HG03432 (cell line): Measurements from ENCODE around the gene EFCAB12.
"Not testable (repeated sequence)": the region's sequence is repeated elsewhere in the genome, so short reads cannot be mapped to it uniquely, and the experiment has no call there.

Experiments used
- ATAC-seq: cut with Tn5 transposase; IDR thresholded peaks from one replicate; pipeline ENCODE4 v1.9.1; 2021; ENCODE audit warnings: mild to moderate bottlenecking, moderate library complexity; ENCODE audit not compliant: unreplicated experiment

The EFCAB12 gene

DNA sequence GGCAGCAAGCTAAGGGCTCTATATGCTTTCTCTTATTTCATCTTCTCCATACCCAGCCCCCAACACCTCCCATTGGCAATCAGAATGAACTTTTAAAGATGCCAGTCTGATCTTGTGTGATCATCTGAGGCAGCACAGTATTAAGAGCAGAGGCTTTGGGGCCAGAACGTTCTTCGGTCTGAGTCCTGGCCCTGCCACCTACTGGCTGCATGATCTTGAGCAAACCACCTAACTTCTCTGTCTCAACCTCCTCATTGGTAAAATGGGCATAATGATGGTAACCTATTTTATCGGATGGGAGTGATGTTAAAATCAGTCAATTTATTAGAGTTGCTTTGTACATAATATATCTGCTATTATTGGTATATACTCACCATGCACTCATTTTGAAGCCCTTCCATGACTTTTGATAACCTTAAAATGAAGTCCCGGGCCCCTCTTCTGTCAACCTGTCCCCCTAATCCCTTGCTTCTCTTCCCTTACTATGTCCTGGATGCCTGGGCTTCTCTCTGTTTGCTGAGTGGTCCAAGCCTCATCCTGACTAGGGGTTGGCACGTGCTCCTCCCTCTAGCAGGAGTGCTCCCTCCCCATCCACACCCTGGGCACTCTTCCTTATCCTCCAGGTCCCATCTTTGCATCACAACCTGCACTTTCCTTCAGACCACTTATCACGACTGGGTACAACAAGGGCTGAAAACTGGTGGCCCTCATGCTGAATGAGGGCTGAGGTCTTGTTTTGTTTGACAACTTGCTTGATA, 6.3 kb downstream of the EFCAB12 start:
- no peak for ATAC-seq

DNA sequence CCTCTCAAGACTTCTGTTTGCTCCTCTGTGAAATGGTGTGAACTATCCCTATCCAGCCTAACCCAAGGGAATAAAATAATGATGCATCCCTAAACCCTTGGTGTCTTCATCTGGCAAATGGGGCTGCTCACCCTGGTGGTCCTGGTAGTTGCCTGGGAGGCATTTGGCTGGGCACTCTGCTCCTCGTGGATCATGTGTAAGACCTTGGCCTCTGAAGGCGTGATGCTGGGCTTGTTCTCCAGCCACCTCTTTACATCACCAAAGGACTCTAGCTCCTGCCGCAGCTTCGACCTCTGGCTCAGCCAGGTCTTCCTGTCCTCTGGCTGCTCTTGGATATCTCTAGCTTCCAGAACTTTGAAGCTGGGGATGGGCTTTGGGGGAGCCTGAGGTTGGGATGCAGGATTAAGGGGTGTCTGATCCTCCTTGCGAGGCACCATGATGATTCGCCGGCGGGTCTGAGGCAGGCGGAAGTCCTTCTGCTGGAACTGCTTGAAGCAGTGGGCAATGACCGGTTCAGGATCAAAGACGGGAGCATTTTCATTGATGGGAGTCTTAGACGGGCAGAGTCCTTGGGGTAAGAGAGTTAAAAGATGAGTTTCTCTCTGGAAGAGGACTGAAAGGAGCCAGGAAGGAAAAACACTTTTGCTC, 7.1 kb downstream of the EFCAB12 start:
- no peak for ATAC-seq

DNA sequence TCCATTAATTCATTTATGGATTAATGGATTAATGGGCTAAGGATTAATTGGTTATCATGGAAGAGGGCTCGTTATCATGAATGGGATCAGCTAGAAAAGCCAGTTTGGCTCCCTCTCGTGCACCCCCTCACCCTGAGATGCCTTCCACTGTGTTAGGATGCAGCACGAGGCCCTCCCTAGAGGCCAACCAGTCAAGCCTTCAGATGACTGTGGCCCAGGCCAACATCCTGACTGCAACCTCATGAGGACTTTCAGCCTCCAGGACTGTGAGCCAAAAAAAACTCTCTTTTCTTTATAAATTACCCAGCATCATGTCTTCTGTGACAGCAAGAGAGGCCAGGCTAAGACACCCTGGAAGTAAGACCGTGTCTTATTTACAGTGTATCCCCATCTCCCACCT, 9.0 kb downstream of the EFCAB12 start:
- no peak for ATAC-seq

DNA sequence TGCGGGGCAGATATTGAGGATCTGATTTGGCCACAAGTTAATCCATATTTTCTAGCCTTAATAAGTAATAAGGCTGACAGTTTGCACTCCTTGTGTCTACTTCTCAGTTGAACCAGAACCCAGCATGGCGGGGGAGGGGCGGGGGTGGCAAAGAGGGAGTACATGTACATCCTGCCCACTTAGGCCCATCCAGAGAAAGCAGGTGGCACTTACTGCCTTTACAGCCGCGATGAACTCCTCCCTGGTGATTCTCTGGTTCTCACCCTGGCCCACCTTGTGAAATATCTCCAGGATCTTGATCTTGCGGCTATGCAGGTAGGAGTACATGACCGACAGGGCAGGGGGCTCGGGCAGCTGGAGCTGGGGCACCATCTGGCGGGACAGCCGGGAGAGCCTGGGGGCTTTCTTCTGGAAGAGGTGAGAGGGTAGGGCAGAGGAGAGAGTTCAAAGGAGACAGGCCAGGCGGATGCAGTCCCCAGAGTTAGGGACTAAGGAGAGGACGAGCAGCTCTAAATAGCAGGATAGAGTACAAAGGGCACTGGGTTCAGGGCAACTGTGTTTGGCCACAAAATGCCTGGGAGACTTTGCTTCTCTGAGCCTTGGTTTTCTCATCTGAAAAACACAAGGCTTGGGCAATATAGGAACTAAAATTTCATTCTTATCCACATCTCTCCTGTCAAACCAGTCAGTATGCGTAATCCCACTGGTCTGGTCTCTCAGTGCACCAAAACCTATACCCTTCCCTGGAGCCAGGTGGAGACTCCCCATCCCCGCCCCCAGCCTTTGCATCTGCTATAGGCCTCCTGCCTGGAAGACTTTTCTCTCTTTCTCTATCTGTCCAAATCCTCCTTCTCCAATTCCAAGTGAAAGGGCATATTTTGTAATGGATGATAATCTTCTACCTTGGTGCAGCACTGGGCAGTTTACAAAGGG, 10.1 kb downstream of the EFCAB12 start:
- ATAC-seq, result no peak

DNA sequence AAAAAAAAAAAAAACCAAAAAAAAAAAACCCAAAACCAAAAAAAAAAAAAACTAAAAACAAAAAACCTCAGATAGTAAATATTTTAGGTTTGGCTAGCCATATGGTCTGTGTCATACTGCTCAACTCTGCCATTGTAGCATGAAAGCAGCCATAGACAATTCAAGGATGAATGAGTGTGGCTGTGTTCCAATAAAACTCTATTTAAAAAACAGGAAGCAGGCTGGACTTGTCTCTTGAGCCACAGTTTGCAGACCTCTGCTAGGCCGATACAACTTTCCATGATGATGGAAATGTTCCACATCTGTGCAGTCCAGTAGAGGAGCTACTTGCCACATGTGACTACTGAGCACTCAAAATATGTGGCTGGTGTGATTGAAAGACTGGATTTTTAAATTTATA, 11.1 kb downstream of the EFCAB12 start:
- ATAC-seq, result no peak

DNA sequence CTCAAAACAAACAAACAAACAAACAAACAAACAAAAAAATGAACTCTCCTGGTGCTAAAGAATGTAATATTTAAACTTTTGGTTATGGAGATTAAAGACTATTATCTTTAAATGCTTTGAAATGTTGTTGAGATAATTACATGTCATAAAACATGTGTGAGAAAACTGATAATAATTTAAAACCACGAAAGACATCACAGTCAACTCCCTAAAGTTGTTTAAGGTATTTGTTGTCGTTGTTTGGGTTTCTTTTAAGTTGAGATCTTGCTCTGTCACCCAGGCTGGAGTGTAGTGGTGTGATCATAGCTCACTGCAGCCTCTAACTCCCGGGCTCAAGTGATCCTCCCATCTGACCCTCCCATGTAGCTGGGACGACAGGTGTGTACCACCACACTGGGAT, 12.0 kb downstream of the EFCAB12 start:
- no peak for ATAC-seq

DNA sequence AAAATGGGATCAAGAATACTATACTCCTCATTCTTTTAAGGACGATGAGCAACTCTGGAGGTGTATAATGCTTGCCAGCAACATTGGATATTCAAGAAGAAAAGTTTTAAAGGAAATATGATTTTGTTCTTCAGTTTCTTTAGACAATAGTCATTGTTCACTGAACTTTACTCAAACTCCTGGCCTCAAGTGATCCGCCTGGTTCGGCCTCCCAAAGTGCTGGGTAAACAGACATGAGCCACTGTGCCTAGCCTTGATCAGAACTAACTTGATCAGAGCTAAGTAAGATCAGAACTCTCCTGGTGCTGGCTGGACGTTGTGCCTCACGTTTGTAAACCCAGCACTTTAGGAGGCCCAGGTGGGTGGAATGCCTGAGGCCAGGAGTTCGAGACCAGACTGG, 12.6 kb downstream of the EFCAB12 start:
- ATAC-seq, result no peak

DNA sequence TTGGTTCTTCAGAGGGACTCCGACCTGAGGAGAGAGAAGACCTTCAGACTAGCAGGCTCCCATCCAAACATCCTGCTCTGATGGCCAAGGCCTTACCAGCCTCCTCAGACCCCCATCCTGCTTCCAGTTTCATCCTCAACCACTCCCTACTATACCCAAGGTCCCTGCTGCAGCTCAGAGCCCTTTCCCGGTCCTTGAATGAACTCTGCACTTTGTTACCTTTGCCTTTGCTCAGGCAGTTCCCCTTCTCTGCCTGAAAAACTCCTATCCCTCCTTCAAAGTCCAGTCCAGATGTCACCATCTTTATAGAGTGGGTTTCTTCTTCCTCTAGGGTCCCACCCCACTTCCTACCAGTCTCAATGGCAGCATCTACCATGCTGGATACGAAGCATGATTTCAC, 13.1 kb downstream of the EFCAB12 start:
- ATAC-seq, result no peak

DNA sequence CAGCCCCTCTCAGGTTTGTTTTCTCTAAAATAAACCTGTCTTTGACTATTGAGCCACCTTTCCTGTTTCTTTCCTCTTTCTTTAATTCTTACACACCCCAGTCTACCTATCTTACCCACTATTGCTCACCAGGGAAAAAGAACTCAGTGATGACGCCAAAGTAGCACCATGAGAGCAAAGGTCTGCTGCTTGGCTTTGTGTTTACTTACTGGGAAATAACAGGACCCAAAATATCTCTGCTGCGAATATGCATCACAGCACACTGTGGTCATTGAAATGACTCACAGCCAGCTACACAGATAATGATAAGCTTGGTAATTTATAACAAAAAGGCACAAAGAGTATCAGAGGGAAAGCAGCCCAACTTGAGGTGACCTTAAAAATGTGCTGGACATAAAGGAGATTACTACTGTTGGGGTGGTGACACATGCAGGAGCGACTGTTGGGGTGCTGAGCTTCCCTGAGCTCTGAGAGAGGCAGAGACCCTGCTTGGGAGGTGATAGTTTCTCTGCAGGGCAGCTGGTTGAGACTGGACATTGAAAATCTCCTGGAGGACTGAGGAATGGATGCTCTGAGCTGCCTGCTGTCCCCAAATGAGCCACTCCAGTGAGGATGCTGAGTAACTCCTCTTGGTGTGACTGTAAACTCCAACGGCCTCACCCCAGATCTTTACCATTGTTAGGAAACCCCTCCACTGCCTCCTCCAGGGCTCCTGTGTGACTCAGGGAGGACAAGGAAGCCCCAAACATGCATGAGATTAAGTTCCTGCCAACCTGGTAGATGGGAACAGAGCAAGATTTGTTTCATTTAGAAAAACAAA, 14.5 kb downstream of the EFCAB12 start:
- peak; percentile 90 for ATAC-seq

DNA sequence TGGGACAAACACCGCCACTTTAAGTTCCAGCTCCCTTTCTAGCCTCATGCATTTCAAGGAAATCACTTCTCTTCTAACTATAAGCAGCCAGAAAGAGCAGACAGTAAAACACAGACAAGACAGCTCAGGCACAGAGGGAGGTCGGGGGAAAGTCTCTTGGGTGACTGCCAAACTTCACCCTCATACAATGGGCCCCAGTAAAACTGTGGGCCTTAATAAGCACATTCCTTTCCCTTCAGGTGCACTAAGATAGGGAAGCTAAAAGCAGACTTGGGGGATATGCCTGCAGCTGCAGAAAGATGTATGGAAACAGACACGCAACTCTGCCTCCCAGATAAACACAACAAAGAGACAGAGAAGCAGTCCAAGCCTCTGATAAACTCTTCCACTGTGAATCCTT, 15.2 kb downstream of the EFCAB12 start:
- ATAC-seq, result not testable (repeated sequence)

DNA sequence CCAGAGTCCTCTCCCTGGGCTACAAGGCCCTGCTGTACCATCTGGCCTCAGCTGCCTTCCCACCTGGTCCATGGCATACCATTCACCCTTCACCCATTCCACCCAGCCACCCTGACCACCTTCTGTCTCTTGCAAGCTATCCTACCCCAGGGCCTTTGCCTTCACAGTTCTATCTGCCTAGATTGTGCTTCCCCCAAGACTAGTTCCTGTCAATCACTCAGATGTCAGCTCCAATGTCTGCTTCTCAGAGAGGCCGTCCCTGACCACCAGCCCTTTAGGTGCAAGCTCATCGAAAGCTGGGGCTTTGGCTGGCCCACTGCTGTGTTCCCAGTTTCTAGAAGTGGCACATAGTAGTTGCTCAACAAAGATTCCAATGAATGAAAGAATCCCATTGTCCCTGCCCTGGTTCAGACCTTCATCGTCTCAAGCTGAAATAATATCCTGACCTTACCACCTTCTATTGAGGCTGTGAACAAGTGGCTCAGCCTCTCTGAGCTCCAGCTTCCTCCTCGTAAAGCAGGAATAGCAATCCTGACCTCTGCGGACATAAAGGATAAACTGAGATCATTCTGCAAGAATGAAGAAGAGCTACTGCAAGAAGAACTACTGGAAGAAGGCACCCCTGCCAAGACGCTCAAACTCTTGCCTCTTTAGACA, 15.8 kb downstream of the EFCAB12 start:
- no peak for ATAC-seq

DNA sequence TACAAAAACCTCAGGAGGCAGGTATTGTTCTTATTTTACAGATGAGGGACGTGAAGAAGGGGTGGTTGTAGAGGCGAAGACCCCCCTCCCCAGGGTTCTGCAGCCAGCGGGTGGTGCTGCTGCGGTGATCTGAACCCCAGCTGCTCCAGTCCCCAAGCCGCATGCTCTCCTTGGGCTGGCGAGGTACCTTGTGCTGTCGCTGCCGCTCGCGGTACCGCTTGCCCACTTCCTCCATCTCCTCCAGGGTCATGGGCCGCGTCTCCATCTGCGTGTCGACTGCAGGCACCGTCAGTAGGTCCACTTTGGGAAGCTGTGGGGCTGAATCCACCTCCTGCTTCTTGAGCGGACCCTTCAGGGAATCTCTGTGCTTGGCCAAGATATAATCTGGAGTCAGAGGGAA, 17.5 kb downstream of the EFCAB12 start:
- no peak for ATAC-seq

DNA sequence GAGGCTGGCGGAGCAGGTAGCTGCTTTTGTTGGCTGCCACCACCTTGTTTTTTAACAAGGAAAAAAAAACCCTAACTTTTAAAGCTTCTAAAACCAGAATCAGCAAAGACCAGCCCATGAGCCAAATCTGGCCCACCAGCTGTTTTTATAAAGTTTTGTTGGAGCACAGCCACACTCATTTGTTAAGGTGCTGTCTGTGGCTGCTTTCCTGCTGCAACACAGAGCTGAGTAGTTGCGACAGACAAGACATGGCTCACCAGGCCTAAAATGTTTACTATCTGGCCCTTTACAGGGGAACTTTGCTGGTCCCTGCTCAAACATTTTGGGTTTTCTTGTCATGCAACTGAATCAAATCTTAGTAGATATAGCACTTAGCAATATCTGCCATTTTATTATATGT, 18.9 kb downstream of the EFCAB12 start:
- no peak for ATAC-seq

DNA sequence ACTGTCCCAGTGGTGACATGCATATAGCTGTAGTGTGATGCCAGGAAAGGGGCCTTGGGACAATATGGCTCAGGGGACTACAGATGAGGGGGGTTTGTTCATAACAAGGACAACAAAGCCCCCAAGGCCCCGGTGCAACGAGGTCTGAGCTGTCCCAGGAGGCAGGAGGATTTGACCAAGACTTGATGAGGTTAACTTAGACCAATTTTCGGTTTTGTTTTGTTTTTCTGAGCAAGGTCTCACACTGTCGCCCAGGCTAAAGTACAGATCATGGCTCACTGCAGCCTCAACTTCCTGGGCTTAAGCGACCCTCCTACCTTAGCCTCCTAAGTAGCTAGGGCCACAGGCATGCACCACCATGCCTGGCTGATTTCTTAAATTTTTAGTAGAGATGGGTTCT, 23.8 kb downstream of the EFCAB12 start:
- no peak for ATAC-seq

DNA sequence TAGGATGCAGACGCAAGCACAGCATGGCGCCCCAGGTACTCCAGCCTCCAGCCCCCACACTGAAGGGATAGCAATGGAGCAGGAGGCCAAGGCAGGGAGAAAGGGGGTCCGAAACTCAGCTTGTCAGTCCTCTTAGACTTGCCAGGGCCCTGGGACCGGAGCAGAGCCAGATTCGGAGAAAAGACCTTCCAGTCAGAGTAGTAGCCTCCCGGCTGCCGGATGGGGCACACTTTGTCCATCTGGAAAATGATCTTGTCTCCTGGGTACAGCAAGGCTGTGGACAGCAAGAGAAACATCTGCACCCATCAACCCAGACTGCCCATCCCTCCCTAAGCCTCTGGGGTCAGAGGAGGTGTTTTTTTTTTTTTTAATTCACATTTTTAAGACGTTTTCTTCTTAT, 24.3 kb downstream of the EFCAB12 start:
- ATAC-seq, result no peak

DNA sequence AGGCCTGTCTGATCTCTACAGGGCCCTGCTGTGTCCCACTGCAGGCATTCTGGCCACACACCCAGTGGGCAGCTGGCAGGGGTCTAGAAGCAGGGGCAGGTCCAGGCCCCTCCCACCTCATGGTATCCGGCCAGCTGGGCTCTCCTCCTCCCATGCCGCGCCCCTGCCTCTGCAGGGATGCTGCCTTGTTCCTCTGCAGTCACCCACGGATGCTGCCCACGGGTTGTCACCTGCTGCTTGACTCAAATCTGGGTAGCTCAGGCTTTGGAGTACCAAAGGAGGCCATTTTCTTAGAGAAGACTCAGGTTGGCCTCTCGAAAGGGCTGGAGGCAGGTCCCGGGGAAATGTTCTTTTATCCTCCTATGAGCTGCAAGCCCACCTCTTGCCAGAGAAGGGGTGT, 25.0 kb downstream of the EFCAB12 start:
- no peak for ATAC-seq

DNA sequence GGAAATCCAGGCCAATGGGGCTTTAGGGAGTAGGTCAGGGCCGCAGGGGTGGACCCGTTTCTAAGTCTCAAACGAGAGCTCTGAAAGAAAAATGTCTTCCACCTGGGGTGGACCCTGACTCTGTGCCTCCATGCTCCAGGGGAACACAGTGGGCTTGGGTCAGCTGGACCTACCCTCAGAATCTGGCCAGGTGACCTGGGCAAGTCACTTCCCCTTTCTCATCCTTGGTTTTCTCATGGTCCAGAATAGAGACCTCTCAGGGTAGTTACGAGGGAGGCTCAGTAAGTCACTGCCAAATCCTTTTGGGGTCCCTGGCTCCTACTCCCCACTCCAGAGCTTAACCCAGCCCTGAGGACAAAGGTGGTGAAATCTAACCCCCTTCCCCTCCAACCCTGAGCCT, 25.8 kb downstream of the EFCAB12 start:
- no peak for ATAC-seq

DNA sequence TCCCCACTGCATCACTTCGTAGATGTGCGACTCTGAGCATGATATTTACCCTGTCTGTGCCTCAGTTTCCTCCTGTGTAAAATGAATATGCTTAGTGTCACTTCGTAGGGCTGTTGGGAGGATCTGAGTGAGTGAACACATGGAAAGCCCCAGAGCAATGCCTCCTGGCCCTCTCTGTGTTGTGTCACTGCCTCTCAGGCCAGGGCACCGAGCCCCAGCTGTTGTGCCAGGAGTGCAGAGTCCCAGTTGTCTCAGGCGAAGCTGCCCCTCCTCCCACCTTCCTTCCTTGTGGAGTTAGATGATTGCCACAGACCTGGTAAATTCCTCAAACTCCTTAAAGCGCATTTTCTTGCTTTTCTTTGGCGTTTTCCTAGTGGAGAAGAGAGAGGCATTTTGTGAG, 26.2 kb downstream of the EFCAB12 start:
- no peak for ATAC-seq

DNA sequence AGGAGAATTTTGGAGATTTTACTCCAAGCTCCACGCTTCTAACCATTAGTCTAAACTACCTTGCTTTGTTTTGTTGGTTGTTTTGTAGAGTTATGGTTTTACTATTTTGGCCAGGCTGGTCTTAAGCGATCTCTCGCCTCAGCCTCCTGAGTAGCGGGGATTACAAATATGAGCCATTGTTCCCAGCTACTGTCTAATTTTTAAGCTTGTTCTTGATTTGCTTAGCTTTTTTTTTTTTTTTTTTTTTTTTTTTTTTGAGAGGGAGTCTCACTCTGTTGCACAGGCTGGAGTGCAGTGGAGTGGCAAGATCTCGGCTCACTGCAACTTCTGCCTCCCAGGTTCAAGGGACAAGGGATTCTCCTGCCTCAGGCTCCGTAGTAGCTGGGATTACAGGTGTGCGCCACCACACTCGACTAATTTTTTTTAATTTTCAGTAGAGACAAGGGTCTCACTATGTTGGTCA, 28.5 kb downstream of the EFCAB12 start:
- ATAC-seq, result peak; percentile 1
